ENCODE measurements around the gene BIVM.

Gene BIVM

DNA sequence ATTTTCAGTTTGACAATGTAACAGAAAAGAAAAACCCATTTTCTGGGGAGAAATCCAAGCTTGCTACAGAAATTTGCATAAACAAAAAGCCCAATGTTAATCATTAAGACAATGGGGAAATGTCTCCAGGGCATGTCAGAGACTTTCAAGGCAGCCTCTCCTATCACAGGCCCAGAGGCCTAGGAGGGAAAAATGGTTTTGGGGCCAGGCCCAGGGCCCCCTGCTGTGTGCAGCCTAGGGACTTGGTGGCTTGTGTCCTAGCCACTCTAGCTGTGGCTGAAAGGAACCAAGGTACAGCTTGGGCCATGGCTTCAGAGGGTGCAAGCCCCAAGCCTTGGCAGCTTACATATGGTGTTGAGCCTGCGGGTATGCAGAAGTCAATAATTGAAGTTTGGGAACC lies 17.3 kb upstream of the BIVM start:
- TF ChIP-seq, protein P1, sequence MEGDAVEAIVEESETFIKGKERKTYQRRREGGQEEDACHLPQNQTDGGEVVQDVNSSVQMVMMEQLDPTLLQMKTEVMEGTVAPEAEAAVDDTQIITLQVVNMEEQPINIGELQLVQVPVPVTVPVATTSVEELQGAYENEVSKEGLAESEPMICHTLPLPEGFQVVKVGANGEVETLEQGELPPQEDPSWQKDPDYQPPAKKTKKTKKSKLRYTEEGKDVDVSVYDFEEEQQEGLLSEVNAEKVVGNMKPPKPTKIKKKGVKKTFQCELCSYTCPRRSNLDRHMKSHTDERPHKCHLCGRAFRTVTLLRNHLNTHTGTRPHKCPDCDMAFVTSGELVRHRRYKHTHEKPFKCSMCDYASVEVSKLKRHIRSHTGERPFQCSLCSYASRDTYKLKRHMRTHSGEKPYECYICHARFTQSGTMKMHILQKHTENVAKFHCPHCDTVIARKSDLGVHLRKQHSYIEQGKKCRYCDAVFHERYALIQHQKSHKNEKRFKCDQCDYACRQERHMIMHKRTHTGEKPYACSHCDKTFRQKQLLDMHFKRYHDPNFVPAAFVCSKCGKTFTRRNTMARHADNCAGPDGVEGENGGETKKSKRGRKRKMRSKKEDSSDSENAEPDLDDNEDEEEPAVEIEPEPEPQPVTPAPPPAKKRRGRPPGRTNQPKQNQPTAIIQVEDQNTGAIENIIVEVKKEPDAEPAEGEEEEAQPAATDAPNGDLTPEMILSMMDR (IDR thresholded peaks at IDR 0.05; ENCODE audit: poor library complexity, severe bottlenecking), result no peak
- peaks cover 13% of the 10 kb centered on the region for H3K36me3 ChIP-seq (ENCODE audit: low read depth)
- H3K4me3 ChIP-seq (ENCODE audit: severe bottlenecking), result no peak overlapping the region
- H3K27me3 ChIP-seq (ENCODE audit: insufficient read depth, poor library complexity, severe bottlenecking), result no peaks in the 10 kb centered on the region
- DNase-seq (ENCODE audit: low spot score), result no peak
- ATAC-seq (ENCODE audit: low read depth), result no peak
- no peak overlapping the region for H3K27ac ChIP-seq (ENCODE audit: poor library complexity, severe bottlenecking)
- H3K4me1 ChIP-seq (ENCODE audit: insufficient read depth, poor library complexity, severe bottlenecking), result no peaks in the 10 kb centered on the region
- H3K9me3 ChIP-seq (ENCODE audit: severe bottlenecking), result no peaks in the 10 kb centered on the region

DNA sequence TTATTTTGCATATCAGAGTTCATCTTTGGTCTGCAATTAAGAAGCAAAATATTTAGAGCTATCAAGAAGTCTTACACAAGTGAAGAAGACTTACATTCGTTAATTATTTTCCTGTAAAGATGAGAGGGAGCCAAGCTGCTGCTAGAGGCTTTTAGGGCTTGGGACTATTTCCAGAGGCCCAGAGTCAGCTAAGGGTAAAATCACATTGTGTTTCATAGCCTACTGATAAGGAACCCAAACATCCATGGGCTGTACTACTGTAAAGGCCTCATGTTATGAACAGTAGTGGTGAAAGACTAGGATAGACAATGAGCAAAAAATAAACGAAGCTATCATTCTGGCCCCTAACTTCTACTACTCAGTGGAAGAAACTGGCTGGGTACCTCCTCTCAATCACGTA lies 14.4 kb upstream of the BIVM start:
- Histone ChIP-seq H3K4me1 (ENCODE audit: insufficient read depth, poor library complexity, severe bottlenecking) (no peaks in the 10 kb centered on the region), H3K27me3 (ENCODE audit: insufficient read depth, poor library complexity, severe bottlenecking) (no peaks in the 10 kb centered on the region), H3K27ac (ENCODE audit: poor library complexity, severe bottlenecking) (no peak overlapping the region), H3K4me3 (ENCODE audit: severe bottlenecking) (no peak overlapping the region), H3K9me3 (ENCODE audit: severe bottlenecking) (no peaks in the 10 kb centered on the region), H3K36me3 (ENCODE audit: low read depth) (peaks cover 32% of the 10 kb centered on the region)
- TF ChIP-seq, protein P1 (IDR thresholded peaks at IDR 0.05; ENCODE audit: poor library complexity, severe bottlenecking), result no peak
- DNase-seq (ENCODE audit: low spot score), result no peak
- ATAC-seq (ENCODE audit: low read depth), result no peak

DNA sequence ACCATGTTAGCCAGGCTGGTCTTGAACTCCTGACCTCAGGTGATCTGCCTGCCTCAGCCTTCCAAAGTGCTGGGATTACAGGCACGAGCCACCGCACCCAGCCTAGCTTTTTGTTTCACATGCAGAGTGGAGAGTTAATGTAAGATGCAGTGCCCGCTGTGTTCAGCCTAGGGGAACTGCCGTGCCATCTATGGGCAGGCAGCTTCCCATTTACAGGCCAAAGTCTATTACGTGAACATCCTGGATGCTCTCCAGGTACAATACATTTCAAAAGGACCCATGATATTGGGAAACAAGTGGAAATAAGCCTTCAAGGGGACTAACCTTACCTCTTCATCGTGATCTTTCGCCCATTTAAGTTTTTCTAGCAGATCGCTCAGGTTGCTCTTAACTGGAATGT lies 10.2 kb upstream of the BIVM start:
- ATAC-seq (ENCODE audit: low read depth), result no peak
- Histone ChIP-seq H3K9me3 (ENCODE audit: severe bottlenecking) (no peaks in the 10 kb centered on the region), H3K36me3 (ENCODE audit: low read depth) (peaks cover 70% of the 10 kb centered on the region), H3K4me1 (ENCODE audit: insufficient read depth, poor library complexity, severe bottlenecking) (no peaks in the 10 kb centered on the region), H3K27ac (ENCODE audit: poor library complexity, severe bottlenecking) (no peak overlapping the region), H3K4me3 (ENCODE audit: severe bottlenecking) (no peak overlapping the region), H3K27me3 (ENCODE audit: insufficient read depth, poor library complexity, severe bottlenecking) (no peaks in the 10 kb centered on the region)
- DNase-seq (ENCODE audit: low spot score), result no peak
- TF ChIP-seq, protein P1 (IDR thresholded peaks at IDR 0.05; ENCODE audit: poor library complexity, severe bottlenecking), result no peak

DNA sequence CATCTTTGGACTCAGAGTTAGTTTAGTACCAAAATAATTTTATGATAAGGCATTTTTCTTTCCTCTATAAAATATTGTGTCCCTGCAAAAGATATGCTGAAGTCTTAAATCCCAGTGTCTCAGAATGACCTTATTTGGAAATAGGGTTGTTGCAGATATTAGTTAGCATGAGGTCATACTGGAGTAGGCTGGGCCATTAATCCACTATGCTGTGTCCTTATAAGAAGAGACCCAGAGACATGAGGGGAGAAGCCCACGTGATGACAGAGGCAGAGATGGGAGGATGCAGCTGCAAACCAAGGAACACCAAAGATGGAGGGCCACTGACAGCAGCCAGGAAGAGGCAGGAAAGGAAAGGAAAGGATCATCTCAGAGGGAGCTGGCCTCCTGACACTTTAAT lies 6.5 kb upstream of the BIVM start:
- TF ChIP-seq, protein P1 (IDR thresholded peaks at IDR 0.05; ENCODE audit: poor library complexity, severe bottlenecking), result no peak
- Histone ChIP-seq H3K4me1 (ENCODE audit: insufficient read depth, poor library complexity, severe bottlenecking) (peaks cover 5% of the 10 kb centered on the region), H3K36me3 (ENCODE audit: low read depth) (peaks cover 57% of the 10 kb centered on the region), H3K27ac (ENCODE audit: poor library complexity, severe bottlenecking) (no peak overlapping the region), H3K9me3 (ENCODE audit: severe bottlenecking) (no peaks in the 10 kb centered on the region), H3K4me3 (ENCODE audit: severe bottlenecking) (no peak overlapping the region), H3K27me3 (ENCODE audit: insufficient read depth, poor library complexity, severe bottlenecking) (no peaks in the 10 kb centered on the region)
- ATAC-seq (ENCODE audit: low read depth) (no peak), DNase-seq (ENCODE audit: low spot score) (no peak)

DNA sequence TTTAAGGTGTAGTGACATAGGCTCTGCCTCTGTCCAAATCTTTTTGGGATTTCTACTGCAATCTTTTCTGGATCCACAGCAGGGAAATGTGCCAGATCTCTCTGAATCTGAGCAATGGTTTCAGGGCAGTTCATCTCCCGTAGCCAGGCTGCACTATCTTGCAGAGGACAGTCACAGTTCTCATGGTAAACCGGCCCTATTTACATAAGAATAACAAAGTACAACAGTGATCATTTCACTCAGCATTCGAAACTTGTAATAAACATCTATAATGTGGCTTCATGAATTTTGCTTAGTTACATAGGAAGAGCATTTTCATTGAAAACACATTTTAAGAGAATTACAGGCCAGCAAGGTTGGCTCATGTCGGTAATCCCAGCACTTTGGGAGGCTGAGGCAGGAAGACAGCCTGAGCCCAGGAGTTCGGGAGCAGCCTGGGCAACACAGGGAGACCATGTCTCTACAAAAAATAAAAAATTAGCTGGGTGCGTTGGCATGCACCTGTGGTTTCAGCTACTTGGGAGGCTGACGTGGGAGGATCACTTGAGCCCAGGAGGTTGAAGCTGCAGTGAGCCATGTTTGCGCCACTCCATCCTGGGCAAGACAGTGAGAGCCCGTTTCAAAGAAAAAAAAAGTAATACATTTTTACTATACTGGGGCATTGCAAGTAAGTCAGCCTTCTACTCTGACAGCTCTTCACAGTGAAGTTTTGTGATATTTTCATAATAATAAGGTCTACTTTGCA lies 5.1 kb upstream of the BIVM start:
- no peaks in the 10 kb centered on the region for H3K9me3 ChIP-seq (ENCODE audit: severe bottlenecking)
- ATAC-seq (ENCODE audit: low read depth) (no peak), DNase-seq (ENCODE audit: low spot score) (no peak)
- TF ChIP-seq, protein P1 (IDR thresholded peaks at IDR 0.05; ENCODE audit: poor library complexity, severe bottlenecking), result no peak
- peaks cover 10% of the 10 kb centered on the region for H3K4me1 ChIP-seq (ENCODE audit: insufficient read depth, poor library complexity, severe bottlenecking)
- no peak overlapping the region for H3K27ac ChIP-seq (ENCODE audit: poor library complexity, severe bottlenecking)
- H3K36me3 ChIP-seq (ENCODE audit: low read depth), result peaks cover 53% of the 10 kb centered on the region
- no peaks in the 10 kb centered on the region for H3K27me3 ChIP-seq (ENCODE audit: insufficient read depth, poor library complexity, severe bottlenecking)
- H3K4me3 ChIP-seq (ENCODE audit: severe bottlenecking), result no peak overlapping the region

All from RWPE2 (cell line).